Caki2 (cell line): ENCODE data around the gene SEPTIN8. TPM values are rescaled to one million over a fixed set of nuclear protein-coding genes. Genes with fewer than 3 reads are reported as not detected.
A peak's percentile ranks its signal among the peaks of the same experiment; 100 is the strongest.

Source experiments
- DNase-seq: peaks from one replicate; pipeline ENCODE4 v3.0.0-alpha.2; 2015; ENCODE audit warnings: low read depth
- in situ Hi-C: cut with HindIII; loops from 2 replicates; pipeline ENCODE4 v1.10.0; 2016; ENCODE audit warnings: low sequenced_read_pairs, low pct_unique_long_range_greater_than_20kb, mixed read lengths
- total RNA-seq: library from RNA; depleted of rRNA; stranded (reverse); fragments of >200 nt; shearing (Covaris generic); gene quantifications from 2 replicates; pipeline ENCODE4 v1.2.3, GENCODE V29; 2014; ENCODE audit warnings: low replicate concordance

Gene SEPTIN8
- total RNA-seq, 1 experiment from 2014 or later: 23.7 TPM

GRCh38 chr5:132772291-132773070, 4.6 kb downstream of the SEPTIN8 start:
- in situ Hi-C loops: no loop called here
- no peak for DNase-seq

GRCh38 chr5:132771503-132771998, 5.5 kb downstream of the SEPTIN8 start:
- in situ Hi-C loops: no loop called here
- peak; percentile 47 for DNase-seq

GRCh38 chr5:132770476-132771159, 6.4 kb downstream of the SEPTIN8 start:
- no peak for DNase-seq
- in situ Hi-C loops: no loop called here

- in situ Hi-C loops: no loop called here
- DNase-seq: no peak
These were observed 8.6 kb downstream of the SEPTIN8 start for GRCh38 chr5:132768485-132768868.

GRCh38 chr5:132767150-132767549, 9.9 kb downstream of the SEPTIN8 start:
- DNase-seq: no peak
- in situ Hi-C loops: no loop called here

- in situ Hi-C loops: no loop called here
- no peak for DNase-seq
These were observed 10.3 kb downstream of the SEPTIN8 start for GRCh38 chr5:132766806-132767055.

- no peak for DNase-seq
- in situ Hi-C loops: no loop called here
These were observed 10.8 kb downstream of the SEPTIN8 start for GRCh38 chr5:132766020-132766805.

GRCh38 chr5:132765311-132766019, 11.6 kb downstream of the SEPTIN8 start:
- in situ Hi-C loops: no loop called here
- no peak for DNase-seq

- in situ Hi-C loops: no loop called here
- DNase-seq: no peak
These were observed 12.3 kb downstream of the SEPTIN8 start for GRCh38 chr5:132764671-132765238.

- in situ Hi-C loops: no loop called here
- no peak for DNase-seq
These were observed 13.0 kb downstream of the SEPTIN8 start for GRCh38 chr5:132764051-132764450.

GRCh38 chr5:132763181-132764036, 13.6 kb downstream of the SEPTIN8 start:
- in situ Hi-C loops: no loop called here
- DNase-seq: no peak

- no peak for DNase-seq
- in situ Hi-C loops: no loop called here
These were observed 14.6 kb downstream of the SEPTIN8 start for GRCh38 chr5:132762246-132763000.

GRCh38 chr5:132761321-132762240, 15.5 kb downstream of the SEPTIN8 start:
- no peak for DNase-seq

GRCh38 chr5:132760601-132761317, 16.3 kb downstream of the SEPTIN8 start:
- in situ Hi-C loops: no loop called here

More at GRCh38 chr5:132761321-132762240, 15.5 kb downstream of the SEPTIN8 start:
- in situ Hi-C loops: no loop called here

GRCh38 chr5:132760049-132760420, 17.0 kb downstream of the SEPTIN8 start:
- no peak for DNase-seq
- in situ Hi-C loops: no loop called here

More at GRCh38 chr5:132760601-132761317, 16.3 kb downstream of the SEPTIN8 start:
- DNase-seq: no peak
